HEK293 (cell line): ENCODE measurements around the gene NAA35.

Experiments
- CTCF ChIA-PET: fragments of 350-600 bp; formaldehyde crosslinking; extraction: SDS; loops from one replicate; lab custom pipeline; 2021; ENCODE audit warnings: antibody characterized with exemption; lab: Yijun Ruan, JAX
- POLR2A ChIA-PET: fragments of 300-600 bp; formaldehyde crosslinking; extraction: SDS; loops from one replicate; lab custom pipeline; 2020; ENCODE audit warnings: antibody characterized with exemption, inconsistent platforms; lab: Yijun Ruan, JAX
- H3K27ac ChIP-seq: fragments of 200-500 bp; sonication (Bioruptor generic); 2 replicates; pipeline ENCODE4 v1.5.1; 2014; ENCODE audit warnings: low read depth, low read length, control low read depth, inconsistent platforms; ENCODE audit errors: extremely low read depth
- H3K36me3 ChIP-seq, 2 experiments: fragments of 200-500 bp in 1 of 2; sonication (Bioruptor generic) in 1 of 2; 1 replicate in 1 of 2; 2 replicates in 1 of 2; pipeline ENCODE4 v1.5.1; 2014 to 2017; ENCODE audit warnings: inconsistent platforms in 2 of 2, low read length in 2 of 2; ENCODE audit not compliant: control insufficient read depth in 2 of 2, insufficient read depth in 1 of 2
- H3K4me1 ChIP-seq: fragments of 200-500 bp; sonication (Bioruptor generic); 2 replicates; pipeline ENCODE4 v1.5.1; 2014; ENCODE audit warnings: mild to moderate bottlenecking, low read length, inconsistent platforms; ENCODE audit not compliant: control insufficient read depth, insufficient read depth
- H3K4me3 ChIP-seq: 2 replicates; pipeline ENCODE4 v1.5.1; 2011; ENCODE audit warnings: low read depth, mild to moderate bottlenecking, control low read depth, low read length, moderate library complexity
- H3K9me3 ChIP-seq: fragments of 200-500 bp; sonication (Bioruptor generic); 2 replicates; pipeline ENCODE4 v1.5.1; 2014; ENCODE audit warnings: low read depth, low read length, inconsistent platforms; ENCODE audit not compliant: control insufficient read depth, insufficient read depth
- BCL11A ChIP-seq: fragments of 450-650 bp; formaldehyde crosslinking; IDR thresholded peaks from 2 replicates; pipeline ENCODE4 v1.5.1; 2016; ENCODE audit warnings: low read depth, missing biosample characterization, missing genetic modification characterization
- BCL11B ChIP-seq: fragments of 450-650 bp; formaldehyde crosslinking; IDR thresholded peaks from 2 replicates; pipeline ENCODE4 v1.5.1; 2016; ENCODE audit warnings: low read depth, missing biosample characterization, missing genetic modification characterization
- FEZF1 ChIP-seq: fragments of 450-650 bp; formaldehyde crosslinking; IDR thresholded peaks from 2 replicates; pipeline ENCODE4 v1.5.1; 2016; ENCODE audit warnings: missing biosample characterization, missing genetic modification characterization
- IKZF3 ChIP-seq: fragments of 450-650 bp; IDR thresholded peaks from 2 replicates; pipeline ENCODE4 v1.5.0; 2018; ENCODE audit warnings: missing biosample characterization, mild to moderate bottlenecking, missing genetic modification characterization, moderate library complexity
- KLF16 ChIP-seq: fragments of 450-650 bp; formaldehyde crosslinking; IDR thresholded peaks from 2 replicates; pipeline ENCODE4 v1.5.1; 2017; ENCODE audit warnings: missing biosample characterization, missing genetic modification characterization
- KLF8 ChIP-seq: fragments of 450-650 bp; formaldehyde crosslinking; IDR thresholded peaks from 2 replicates; pipeline ENCODE4 v1.5.1; 2016; ENCODE audit warnings: missing biosample characterization, missing genetic modification characterization
- MEIS1 ChIP-seq: sonication (generic); formaldehyde crosslinking; IDR thresholded peaks from 2 replicates; pipeline ENCODE4 v1.8.1; 2022; ENCODE audit warnings: missing genetic modification reagents, mild to moderate bottlenecking, borderline replicate concordance
- PRDM1 ChIP-seq: fragments of 450-650 bp; formaldehyde crosslinking; IDR thresholded peaks from 2 replicates; pipeline ENCODE4; 2016; ENCODE audit warnings: missing biosample characterization, missing genetic modification characterization
- SCRT2 ChIP-seq: fragments of 450-650 bp; formaldehyde crosslinking; IDR thresholded peaks from 2 replicates; pipeline ENCODE4 v1.5.1; 2016; ENCODE audit warnings: missing biosample characterization, missing genetic modification characterization
- SP7 ChIP-seq: fragments of 450-650 bp; formaldehyde crosslinking; IDR thresholded peaks from 2 replicates; pipeline ENCODE4 v1.5.1; 2016; ENCODE audit warnings: missing biosample characterization, missing genetic modification characterization
- ZNF112 ChIP-seq: fragments of 450-650 bp; formaldehyde crosslinking; IDR thresholded peaks from 2 replicates; pipeline ENCODE4 v1.5.0; 2017; ENCODE audit warnings: missing biosample characterization, missing genetic modification characterization
- ZNF146 ChIP-seq: fragments of 450-650 bp; formaldehyde crosslinking; IDR thresholded peaks from 2 replicates; pipeline ENCODE4 v1.5.1; 2016; ENCODE audit warnings: missing biosample characterization, missing genetic modification characterization
- ZNF274 ChIP-seq, 2 experiments: fragments of 200-500 bp in 1 of 2; fragments of 450-650 bp in 1 of 2; sonication (Bioruptor generic) in 1 of 2; formaldehyde crosslinking in 1 of 2; IDR thresholded peaks; 2 replicates each; pipeline versions ENCODE4 v1.5.1 to v1.6.1; 2014 to 2016; ENCODE audit warnings: borderline replicate concordance in 1 of 2, inconsistent platforms in 1 of 2, low read length in 1 of 2, missing biosample characterization in 1 of 2, missing genetic modification characterization in 1 of 2
- ZNF335 ChIP-seq: fragments of 450-650 bp; formaldehyde crosslinking; conservative IDR thresholded peaks from 2 replicates; pipeline ENCODE4 v1.5.1; 2016; ENCODE audit warnings: missing biosample characterization, missing genetic modification characterization
- ZNF354C ChIP-seq: fragments of 450-650 bp; formaldehyde crosslinking; IDR thresholded peaks from 2 replicates; pipeline ENCODE4 v1.5.1; 2016; ENCODE audit warnings: missing biosample characterization, missing genetic modification characterization, low read depth, borderline replicate concordance
- ZNF391 ChIP-seq: fragments of 450-650 bp; formaldehyde crosslinking; IDR thresholded peaks from 2 replicates; pipeline ENCODE4 v1.5.1; 2016; ENCODE audit warnings: low read depth, missing biosample characterization, missing genetic modification characterization, borderline replicate concordance
- ZNF544 ChIP-seq: fragments of 450-650 bp; formaldehyde crosslinking; IDR thresholded peaks from 2 replicates; pipeline ENCODE4 v1.5.0; 2017; ENCODE audit warnings: missing biosample characterization, missing genetic modification characterization
- ZNF629 ChIP-seq: fragments of 450-650 bp; formaldehyde crosslinking; IDR thresholded peaks from 2 replicates; pipeline ENCODE4 v1.5.1; 2017; ENCODE audit warnings: missing biosample characterization, missing genetic modification characterization
- ZNF707 ChIP-seq: fragments of 450-650 bp; formaldehyde crosslinking; IDR thresholded peaks from 2 replicates; pipeline ENCODE4 v1.5.1; 2016; ENCODE audit warnings: missing biosample characterization, missing genetic modification characterization
- ZNF843 ChIP-seq: fragments of 450-650 bp; formaldehyde crosslinking; IDR thresholded peaks from 2 replicates; pipeline ENCODE4 v1.5.1; 2016; ENCODE audit warnings: missing biosample characterization, missing genetic modification characterization
- TF ChIP-seq, protein P1 (sequence below): fragments of 450-650 bp; formaldehyde crosslinking; IDR thresholded peaks from 2 replicates; pipeline ENCODE4 v1.5.1; 2016; ENCODE audit warnings: missing biosample characterization, missing genetic modification characterization
- TF ChIP-seq, protein P2 (sequence below): fragments of 450-650 bp; formaldehyde crosslinking; IDR thresholded peaks from 2 replicates; pipeline ENCODE4 v1.5.1; 2017; ENCODE audit warnings: missing biosample characterization, missing genetic modification characterization
- TF ChIP-seq, protein P3 (sequence below): fragments of 450-650 bp; formaldehyde crosslinking; IDR thresholded peaks from 2 replicates; pipeline ENCODE4 v1.5.1; 2016; ENCODE audit warnings: missing biosample characterization, missing genetic modification characterization
- TF ChIP-seq, protein P4 (sequence below): fragments of 450-650 bp; formaldehyde crosslinking; IDR thresholded peaks from 2 replicates; pipeline ENCODE4 v1.5.1; 2016; ENCODE audit warnings: missing biosample characterization, missing genetic modification characterization
- TF ChIP-seq, protein P5 (sequence below): fragments of 450-650 bp; formaldehyde crosslinking; IDR thresholded peaks from 2 replicates; pipeline ENCODE4 v1.5.1; 2017; ENCODE audit warnings: missing biosample characterization, missing genetic modification characterization

NAA35 gene

DNA sequence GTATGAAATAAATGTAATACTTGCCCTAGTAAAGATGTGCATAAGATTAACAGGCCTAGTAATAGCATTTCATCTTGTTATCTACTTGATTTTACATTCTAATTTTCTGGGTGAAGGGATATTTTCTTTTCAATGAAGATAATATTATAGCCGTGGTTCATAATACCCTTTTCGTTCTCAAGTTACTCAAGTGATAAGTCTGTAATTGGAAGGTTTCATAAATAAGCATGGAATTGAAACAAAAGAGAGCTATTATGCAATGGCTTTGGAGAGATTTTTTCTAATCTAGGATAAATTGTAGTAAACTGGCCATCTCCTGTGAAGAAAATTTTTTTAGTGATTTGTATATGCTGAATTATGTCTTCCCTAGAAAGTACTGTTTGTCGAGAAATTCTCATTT is 19.0 kb downstream of the NAA35 start:
- no peak overlapping the region for H3K4me3 ChIP-seq
- TF ChIP-seq ZNF354C = no peak
- TF ChIP-seq MEIS1 (CRISPR knock-in tag) = no peak
- TF ChIP-seq, protein P1, sequence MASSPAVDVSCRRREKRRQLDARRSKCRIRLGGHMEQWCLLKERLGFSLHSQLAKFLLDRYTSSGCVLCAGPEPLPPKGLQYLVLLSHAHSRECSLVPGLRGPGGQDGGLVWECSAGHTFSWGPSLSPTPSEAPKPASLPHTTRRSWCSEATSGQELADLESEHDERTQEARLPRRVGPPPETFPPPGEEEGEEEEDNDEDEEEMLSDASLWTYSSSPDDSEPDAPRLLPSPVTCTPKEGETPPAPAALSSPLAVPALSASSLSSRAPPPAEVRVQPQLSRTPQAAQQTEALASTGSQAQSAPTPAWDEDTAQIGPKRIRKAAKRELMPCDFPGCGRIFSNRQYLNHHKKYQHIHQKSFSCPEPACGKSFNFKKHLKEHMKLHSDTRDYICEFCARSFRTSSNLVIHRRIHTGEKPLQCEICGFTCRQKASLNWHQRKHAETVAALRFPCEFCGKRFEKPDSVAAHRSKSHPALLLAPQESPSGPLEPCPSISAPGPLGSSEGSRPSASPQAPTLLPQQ (tag by site-specific recombination) = no peak
- TF ChIP-seq, protein P2, sequence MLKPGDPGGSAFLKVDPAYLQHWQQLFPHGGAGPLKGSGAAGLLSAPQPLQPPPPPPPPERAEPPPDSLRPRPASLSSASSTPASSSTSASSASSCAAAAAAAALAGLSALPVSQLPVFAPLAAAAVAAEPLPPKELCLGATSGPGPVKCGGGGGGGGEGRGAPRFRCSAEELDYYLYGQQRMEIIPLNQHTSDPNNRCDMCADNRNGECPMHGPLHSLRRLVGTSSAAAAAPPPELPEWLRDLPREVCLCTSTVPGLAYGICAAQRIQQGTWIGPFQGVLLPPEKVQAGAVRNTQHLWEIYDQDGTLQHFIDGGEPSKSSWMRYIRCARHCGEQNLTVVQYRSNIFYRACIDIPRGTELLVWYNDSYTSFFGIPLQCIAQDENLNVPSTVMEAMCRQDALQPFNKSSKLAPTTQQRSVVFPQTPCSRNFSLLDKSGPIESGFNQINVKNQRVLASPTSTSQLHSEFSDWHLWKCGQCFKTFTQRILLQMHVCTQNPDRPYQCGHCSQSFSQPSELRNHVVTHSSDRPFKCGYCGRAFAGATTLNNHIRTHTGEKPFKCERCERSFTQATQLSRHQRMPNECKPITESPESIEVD (tag by site-specific recombination) = peak; percentile 90
- TF ChIP-seq PRDM1 (tag by site-specific recombination) = peak; percentile 50
- peak; percentile 79; the same call in 1 of the 2 replicates for TF ChIP-seq SP7 (tag by site-specific recombination)
- TF ChIP-seq KLF8 (tag by site-specific recombination) = no peak
- TF ChIP-seq, protein P3, sequence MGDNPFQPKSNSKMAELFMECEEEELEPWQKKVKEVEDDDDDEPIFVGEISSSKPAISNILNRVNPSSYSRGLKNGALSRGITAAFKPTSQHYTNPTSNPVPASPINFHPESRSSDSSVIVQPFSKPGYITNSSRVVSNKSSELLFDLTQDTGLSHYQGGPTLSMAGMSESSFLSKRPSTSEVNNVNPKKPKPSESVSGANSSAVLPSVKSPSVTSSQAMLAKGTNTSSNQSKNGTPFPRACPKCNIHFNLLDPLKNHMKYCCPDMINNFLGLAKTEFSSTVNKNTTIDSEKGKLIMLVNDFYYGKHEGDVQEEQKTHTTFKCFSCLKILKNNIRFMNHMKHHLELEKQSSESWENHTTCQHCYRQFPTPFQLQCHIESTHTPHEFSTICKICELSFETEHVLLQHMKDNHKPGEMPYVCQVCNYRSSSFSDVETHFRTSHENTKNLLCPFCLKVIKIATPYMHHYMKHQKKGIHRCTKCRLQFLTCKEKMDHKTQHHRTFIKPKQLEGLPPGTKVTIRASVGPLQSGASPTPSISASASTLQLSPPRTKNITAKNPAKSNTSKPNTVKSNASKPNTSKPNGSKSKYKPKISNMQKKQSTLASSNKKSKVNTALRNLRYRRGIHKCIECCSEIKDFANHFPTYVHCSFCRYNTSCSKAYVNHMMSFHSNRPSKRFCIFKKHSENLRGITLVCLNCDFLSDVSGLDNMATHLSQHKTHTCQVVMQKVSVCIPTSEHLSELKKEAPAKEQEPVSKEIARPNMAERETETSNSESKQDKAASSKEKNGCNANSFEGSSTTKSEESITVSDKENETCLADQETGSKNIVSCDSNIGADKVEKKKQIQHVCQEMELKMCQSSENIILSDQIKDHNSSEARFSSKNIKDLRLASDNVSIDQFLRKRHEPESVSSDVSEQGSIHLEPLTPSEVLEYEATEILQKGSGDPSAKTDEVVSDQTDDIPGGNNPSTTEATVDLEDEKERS (tag by site-specific recombination) = no peak
- peak; percentile 38; the same call in 1 of the 2 replicates for TF ChIP-seq ZNF843 (tag by site-specific recombination)
- TF ChIP-seq, all 188 proteins: peak for 4
- Histone ChIP-seq H3K27ac (no peak overlapping the region; the same call in 1 of the 2 replicates), H3K9me3 (no peaks in the 10 kb centered on the region), H3K4me1 (peaks cover 10% of the 10 kb centered on the region; the same call in 1 of the 2 replicates), H3K36me3 (peaks cover 11 to 38% of the 10 kb centered on the region in 2 experiments)
- POLR2A ChIA-PET = no interaction called here
- CTCF ChIA-PET = no interaction called here

DNA sequence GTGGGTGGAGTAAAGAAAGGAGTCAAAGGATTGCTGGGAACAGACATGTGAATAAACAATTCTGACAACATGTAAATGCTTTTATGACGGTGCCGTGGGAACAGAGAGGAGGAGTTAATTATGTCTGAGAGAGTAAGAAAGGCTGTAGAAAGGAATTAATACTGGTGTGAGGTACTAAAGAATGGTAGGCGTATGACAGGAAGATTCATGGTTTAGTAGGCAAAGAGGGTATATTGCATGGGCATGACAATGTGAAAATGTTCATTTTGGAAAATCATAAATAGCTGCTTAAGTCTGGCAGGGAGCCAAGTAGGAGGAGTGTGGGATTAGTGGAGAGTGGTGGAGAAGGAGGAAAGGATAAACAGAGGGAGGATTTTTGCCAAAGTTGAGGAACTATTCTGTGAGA is 19.7 kb downstream of the NAA35 start:
- H3K9me3 ChIP-seq = no peaks in the 10 kb centered on the region
- H3K4me1 ChIP-seq = peaks cover 10% of the 10 kb centered on the region; the same call in 1 of the 2 replicates
- H3K27ac ChIP-seq = peak overlapping the region; percentile 16; the same call in 1 of the 2 replicates
- ChIA-PET POLR2A (interaction anchor here (1.0 kb wide), 1 partner anchor 20 kb away, joined by 4 read pairs; the partner anchor contains the start of gene NAA35), CTCF (no interaction called here)
- H3K4me3 ChIP-seq = no peak overlapping the region
- H3K36me3 ChIP-seq = peaks cover 11 to 42% of the 10 kb centered on the region in 2 experiments
- TF ChIP-seq, protein P4, sequence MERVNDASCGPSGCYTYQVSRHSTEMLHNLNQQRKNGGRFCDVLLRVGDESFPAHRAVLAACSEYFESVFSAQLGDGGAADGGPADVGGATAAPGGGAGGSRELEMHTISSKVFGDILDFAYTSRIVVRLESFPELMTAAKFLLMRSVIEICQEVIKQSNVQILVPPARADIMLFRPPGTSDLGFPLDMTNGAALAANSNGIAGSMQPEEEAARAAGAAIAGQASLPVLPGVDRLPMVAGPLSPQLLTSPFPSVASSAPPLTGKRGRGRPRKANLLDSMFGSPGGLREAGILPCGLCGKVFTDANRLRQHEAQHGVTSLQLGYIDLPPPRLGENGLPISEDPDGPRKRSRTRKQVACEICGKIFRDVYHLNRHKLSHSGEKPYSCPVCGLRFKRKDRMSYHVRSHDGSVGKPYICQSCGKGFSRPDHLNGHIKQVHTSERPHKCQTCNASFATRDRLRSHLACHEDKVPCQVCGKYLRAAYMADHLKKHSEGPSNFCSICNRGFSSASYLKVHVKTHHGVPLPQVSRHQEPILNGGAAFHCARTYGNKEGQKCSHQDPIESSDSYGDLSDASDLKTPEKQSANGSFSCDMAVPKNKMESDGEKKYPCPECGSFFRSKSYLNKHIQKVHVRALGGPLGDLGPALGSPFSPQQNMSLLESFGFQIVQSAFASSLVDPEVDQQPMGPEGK (tag by site-specific recombination) = peak; percentile 38; the same call in 1 of the 2 replicates
- TF ChIP-seq IKZF3 (tag by site-specific recombination) (peak; percentile 42; the same call in 1 of the 2 replicates), ZNF544 (tag by site-specific recombination) (peak; percentile 90), ZNF629 (tag by site-specific recombination) (peak; percentile 82), ZNF112 (peak; percentile 34; the same call in 1 of the 2 replicates), BCL11B (peak; percentile 75; the same call in 1 of the 2 replicates), FEZF1 (tag by site-specific recombination) (peak; percentile 90), ZNF391 (0 out of 2 replicates have a peak, but pooled peaks have one; percentile 54), ZNF707 (tag by site-specific recombination) (0 out of 2 replicates have a peak, but pooled peaks have one; percentile 23), ZNF146 (tag by site-specific recombination) (0 out of 2 replicates have a peak, but pooled peaks have one; percentile 52), KLF16 (peak; percentile 85), SCRT2 (tag by site-specific recombination) (no peak), ZNF274 (IDR thresholded peaks at IDR 0.05; ENCODE audit: low read length) (no peak), ZNF274 (tag by site-specific recombination; IDR thresholded peaks at IDR 0.05; ENCODE audit: borderline replicate concordance) (no peak), ZNF335 (tag by site-specific recombination) (0 out of 2 replicates have a peak, but pooled peaks have one; percentile 13), BCL11A (tag by site-specific recombination) (0 out of 2 replicates have a peak, but pooled peaks have one; percentile 30)
- TF ChIP-seq, protein P5, sequence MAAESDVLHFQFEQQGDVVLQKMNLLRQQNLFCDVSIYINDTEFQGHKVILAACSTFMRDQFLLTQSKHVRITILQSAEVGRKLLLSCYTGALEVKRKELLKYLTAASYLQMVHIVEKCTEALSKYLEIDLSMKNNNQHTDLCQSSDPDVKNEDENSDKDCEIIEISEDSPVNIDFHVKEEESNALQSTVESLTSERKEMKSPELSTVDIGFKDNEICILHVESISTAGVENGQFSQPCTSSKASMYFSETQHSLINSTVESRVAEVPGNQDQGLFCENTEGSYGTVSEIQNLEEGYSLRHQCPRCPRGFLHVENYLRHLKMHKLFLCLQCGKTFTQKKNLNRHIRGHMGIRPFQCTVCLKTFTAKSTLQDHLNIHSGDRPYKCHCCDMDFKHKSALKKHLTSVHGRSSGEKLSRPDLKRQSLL (tag by site-specific recombination) = no peak
